ENCODE measurements around the gene GAK.
"Not testable (repeated sequence)": the region's sequence is repeated elsewhere in the genome, so short reads cannot be mapped to it uniquely, and the experiment has no call there.

GAK gene

GRCh38 chr4:925171-925570, 6.9 kb downstream of the GAK start:
- DNase-seq, result no peak

DNA sequence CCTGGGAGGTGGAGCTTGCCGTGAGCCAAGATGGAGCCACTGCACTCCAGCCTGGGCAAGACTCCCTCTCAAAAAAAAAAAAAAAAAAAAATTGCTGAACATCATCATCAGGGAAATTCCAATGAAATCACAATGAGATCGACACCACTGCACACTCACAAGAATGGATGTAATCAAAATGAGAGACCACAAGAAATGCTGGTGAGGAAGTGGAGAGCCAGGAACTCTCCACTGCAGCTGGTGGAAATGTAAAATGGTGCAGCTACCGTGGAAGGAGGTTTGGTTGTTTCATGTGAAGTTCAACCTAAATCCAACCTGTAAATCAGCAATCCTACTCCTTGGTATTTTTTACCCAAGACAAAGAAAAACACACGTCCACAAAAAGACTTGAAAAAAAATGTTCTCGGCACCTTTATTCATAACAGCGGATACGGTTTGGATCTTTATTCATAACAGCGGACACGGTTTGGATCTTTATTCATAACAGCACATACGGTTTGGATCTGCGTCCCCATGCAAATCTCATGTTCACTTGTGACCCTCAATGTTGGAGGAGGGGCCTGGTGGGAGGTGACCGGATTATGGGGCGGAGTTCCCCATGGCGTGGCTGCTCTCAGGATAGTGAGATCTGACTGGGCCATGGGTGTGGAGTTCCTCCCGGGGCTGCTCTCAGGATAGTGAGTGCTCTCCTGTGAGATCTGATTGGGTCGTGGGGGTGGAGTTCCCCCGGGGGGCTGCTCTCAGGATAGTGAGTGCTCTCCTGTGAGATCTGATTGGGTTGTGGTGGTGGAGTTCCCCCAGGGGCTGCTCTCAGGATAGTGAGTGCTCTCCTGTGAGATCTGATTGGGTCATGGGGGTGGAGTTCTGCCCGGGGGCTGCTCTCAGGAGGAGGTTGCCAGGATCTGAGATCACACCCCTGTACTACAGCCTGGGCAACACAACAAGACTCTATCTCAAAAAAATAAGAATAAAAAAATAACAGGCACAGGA, 7.7 kb downstream of the GAK start:
- no peak for DNase-seq

DNA sequence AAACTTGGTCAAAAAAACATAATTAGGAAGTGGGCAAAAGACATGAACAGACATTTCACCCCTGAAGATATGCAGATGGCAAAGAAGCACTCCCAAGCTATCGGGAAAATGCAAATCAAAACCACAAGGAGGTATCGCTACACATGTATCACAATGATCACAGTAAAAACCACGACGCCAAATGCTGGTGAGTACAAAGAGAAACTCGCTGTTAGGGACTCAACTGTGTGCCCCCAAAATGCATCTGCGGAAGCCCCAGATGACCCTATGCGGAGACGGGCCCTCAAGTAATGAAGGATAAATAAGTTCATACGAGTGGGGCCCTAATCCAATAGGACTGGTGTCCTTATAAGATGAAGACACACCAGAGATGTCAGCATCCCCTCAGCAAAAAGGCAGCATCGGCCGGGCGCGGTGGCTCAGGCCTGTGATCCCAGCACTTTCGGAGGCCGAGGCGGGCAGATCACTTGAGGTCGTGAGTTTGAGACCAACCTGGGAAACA, 10.2 kb downstream of the GAK start:
- DNase-seq, result no peak

DNA sequence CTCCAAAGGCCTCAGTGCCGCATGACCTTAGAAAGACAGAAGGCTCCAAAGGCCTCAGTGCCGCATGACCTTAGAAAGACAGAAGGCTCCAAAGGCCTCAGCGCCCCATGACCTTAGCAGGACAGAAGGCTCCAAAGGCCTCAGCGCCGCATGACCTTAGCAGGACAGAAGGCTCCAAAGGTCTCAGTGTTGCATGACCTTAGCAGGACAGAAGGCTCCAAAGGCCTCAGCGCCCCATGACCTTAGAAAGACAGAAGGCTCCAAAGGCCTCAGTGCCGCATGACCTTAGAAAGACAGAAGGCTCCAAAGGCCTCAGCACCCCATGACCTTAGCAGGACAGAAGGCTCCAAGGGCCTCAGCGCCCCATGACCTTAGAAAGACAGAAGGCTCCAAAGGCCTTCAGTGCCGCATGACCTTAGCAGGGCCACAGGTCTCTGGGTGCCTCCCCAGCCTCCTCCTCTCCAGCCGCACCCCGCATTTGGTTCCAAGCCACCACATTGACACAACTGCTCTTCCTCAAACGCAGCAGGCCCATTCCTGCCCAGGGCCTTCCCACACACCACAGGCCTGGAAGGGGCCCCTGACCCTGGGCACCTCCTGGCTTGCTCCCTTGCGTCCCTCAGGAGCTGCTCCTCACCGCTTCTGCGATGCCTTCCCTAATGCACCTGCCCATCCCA, 13.0 kb downstream of the GAK start:
- not testable (repeated sequence) for DNase-seq

DNA sequence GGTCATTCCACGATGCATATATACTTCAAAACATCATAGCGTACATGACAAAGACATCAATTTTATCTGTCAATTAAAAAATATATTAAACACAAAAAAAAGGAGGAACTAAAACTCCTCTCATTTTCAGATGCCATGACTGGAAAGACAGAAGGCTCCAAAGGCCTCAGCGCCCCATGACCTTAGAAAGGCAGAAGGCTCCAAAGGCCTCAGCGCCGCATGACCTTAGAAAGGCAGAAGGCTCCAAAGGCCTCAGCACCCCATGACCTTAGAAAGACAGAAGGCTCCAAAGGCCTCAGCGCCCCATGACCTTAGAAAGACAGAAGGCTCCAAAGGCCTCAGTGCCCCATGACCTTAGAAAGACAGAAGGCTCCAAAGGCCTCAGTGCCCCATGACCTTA, 13.5 kb downstream of the GAK start:
- not testable (repeated sequence) for DNase-seq

- no peak for DNase-seq
Measured at GRCh38 chr4:917992-918391, 14.1 kb downstream of the GAK start.

DNA sequence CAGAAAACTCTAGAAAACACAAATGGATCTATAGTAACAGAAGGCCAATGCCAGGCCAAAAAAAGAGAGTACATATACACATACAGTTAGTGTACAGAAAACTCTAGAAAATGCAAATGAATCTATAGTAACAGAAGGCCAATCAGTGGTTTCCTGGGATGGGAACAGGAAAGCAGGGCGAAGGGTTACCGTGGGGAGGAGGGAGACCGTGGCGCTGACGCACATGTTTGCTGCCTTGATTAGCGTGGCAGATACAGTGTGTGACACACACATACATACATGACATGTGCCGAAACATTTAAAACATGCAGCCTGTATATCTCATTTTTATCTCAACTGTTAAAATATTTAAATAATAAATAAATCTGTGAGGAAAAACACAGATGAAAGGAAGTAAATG, 14.7 kb downstream of the GAK start:
- no peak for DNase-seq

DNA sequence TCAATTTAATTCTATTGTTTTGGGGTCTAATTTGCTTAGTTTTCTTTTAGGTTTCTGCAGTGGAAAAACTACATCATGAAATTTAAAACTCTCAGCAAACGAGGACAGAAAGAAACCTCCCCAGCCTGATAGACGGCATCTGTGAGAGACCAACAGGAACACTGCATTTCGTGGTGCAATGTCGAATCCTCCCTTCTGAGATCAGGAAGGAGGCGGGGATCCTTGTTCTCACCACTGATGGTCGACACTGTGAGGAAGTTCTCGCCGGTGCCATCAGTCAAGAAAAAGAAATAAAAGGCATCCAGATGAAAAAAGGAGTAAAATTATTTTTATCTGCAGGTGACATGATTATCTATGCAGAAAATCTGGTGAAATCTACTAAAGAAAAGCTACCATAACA, 16.5 kb downstream of the GAK start:
- DNase-seq, result no peak

- no peak for DNase-seq
Measured at GRCh38 chr4:915041-915474, 17.1 kb downstream of the GAK start.

DNA sequence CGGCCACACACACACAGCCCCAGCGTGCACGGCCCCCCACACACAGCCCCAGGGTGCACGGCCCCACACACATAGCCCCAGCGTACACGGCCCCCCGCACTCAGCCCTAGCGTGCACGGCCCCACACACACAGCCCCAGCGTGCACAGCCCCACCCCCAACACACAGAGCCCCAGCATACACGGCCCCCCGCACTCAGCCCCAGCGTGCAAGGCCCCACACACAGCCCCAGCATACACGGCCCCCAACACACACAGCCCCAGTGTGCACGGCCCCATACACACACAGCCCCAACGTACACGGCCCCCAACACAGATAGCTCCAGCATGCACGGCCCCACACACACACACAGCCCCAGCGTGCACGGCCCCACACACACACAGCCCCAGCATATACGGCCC, 17.6 kb downstream of the GAK start:
- DNase-seq, result no peak

GRCh38 chr4:913280-913618, 18.9 kb downstream of the GAK start:
- no peak for DNase-seq

DNA sequence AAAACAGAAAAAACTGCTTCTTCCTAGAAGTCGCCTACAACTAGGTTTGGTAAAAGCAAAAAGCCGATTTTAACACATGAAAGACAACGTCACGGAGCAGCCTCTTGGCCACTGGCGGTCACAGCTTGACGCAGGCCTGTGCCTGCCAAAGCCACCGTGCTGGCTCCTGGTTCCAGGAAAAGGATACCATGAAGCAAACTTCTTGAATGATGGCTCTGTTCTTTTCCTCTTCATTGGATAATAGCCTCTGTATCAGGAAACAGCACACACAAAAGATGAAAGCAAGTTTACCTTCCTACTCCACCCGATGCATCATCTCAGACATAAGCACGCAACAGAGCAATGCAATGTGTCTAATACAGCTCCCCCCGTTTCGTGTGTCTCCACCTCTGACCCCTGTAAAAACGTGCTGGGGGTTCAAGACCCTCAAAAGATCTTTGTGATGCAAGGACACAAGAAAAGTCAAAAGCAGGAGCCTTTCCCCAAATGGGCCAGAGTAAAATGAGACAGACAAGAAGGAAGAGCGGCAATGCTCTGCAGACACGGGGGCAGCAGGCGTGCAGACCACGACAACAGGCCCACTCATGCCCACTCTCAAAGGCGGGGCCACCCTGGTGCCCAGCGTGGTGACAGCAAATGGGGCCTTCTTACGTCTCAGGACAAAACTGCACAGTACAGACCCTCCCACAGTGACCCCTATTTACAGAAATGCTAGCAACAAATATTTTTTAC, 19.4 kb downstream of the GAK start:
- DNase-seq, result no peak

GRCh38 chr4:911871-912490, 20.1 kb downstream of the GAK start:
- no peak for DNase-seq

DNA sequence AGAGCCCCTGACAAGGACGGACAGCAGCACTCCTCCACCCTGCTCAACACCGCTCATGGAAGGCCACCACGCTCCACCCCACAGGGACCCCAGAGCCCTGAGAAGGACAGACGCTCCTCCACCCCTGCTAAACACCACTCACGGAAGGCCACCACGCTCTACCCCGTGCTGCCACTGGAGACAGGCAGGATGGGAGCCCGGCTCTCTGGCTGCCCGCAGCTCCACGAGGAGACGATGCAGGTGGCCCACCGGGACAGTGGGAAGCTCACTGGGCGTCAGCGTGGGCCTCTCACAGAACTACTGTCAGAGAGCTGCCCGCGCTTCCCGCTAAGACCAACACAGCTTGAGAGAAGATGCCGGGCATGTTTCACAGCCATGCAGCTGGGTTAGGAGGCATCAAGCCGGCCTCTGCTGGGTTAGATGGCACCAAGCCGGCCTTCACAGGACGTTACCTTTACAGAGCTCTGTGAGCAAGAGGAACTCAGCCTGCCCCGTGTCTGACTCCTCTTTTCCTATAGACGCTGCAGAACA, 20.8 kb downstream of the GAK start:
- no peak for DNase-seq

- no peak for DNase-seq
Measured at GRCh38 chr4:910366-911091, 21.6 kb downstream of the GAK start.

- DNase-seq, result no peak
Measured at GRCh38 chr4:909821-910220, 22.3 kb downstream of the GAK start.

DNA sequence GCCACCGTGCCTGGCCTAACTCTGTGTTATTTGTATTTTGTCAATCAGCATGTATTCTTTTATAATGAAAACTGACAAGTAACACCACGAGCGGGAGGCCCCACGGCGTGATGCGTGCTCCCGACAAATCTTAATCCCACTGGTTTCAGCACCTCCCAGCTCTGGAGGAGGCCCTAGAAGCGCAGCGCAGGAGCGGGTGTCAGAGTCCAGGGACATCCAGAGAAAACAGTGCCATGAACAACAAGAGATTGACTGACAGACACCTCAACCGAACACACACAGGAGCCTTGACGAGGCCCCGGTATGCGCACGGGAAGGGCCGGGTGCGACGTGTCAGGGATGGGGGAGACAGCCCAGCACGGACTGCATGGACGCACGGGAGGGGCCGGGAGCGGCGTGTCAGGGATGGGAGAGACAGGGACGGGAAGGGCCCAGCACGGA, 23.0 kb downstream of the GAK start:
- no peak for DNase-seq

DNA sequence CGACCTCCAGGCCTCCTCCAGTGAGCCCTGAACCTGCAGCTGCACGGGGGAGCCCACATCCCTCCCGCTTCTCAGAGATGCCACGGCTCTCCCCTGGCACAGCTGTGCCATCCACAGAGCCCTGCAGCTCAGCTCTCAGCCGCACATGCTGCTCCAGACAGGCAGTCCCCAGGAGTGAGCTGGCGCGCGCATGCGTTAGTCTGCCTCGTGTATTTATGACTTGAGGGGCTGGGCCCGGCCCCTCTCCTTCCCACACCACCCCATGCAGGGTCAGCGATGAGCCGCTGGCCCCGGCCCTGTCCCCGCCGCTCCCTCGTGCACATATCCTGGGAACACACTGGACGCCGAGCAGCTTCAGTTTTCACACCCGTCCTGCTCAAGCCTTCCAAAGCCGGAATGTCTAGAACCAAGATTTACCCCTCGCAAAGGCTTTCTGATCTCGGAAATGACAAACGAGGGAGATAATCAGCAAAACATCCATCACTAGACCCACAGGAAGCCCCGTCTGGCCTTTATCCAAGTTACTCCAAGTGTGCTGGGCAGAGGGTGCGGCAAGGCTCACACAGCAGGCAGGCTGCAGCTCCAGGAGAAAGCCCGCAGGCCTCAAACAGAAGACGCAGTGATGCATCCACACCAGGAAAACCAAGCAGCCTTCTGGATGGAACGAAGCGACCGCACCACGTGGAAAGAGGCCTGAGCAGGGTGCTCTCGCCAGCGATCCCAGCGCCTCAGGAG, 24.3 kb downstream of the GAK start:
- no peak for DNase-seq

GRCh38 chr4:907103-907400, 25.1 kb downstream of the GAK start:
- no peak for DNase-seq

- DNase-seq, result no peak
Measured at GRCh38 chr4:906339-907102, 25.6 kb downstream of the GAK start.

All from NCI-H1417 treated with DMSO at 0.1 percent for 48 hours (cell line).